ENCODE measurements around the gene RGS19. TPM values are rescaled to one million over a fixed set of nuclear protein-coding genes. Genes with fewer than 3 reads are reported as not detected.

Gene RGS19
- total and polyA plus RNA-seq, 2 of the 8 experiments (the other 6 are each of a cell fraction or from before 2014, with no cell fraction given), result 12.7 to 16.8 TPM

DNA sequence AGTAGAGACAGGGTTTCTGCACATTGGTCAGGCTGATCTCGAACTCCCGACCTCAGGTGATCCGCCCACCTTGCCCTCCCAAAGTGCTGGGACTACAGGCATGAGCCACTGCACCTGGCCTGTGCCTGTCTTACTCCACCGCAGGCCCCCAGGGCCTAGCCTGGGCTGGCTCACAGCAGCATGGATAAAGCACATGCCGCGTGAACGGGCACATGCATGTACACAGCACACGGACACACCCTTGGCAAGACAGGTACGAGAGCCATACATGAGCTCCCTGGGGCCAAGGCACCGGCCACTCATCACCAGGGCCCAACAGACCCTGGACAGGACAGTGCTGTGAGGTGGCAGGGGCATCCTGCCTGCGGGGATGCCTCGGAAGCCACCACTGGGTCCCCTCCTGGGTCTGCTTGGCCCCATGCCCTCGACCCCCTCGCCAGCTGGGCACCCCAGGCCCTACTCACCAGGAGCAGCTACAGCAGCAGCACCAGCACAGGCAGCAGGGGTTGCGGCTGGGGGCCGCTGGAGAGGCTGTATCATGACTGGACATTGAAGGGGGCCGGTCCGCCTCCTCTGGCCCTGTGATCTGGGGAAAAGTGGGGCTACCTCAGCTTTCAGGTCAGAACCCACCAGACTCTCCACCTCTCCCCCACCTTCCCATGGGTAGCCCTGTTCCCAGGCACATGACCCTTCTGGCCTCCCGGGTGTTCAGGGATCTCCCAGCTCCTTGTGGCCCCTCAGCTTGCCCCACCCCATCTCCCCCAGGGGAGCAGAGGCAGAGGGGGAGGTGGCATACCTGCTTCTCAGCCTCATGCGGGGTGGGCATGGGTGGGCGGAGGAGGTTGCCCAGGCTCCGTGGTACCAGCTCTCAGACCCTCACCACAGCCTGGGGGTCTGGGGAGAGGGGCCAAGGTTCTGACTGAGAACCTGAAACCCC lies 3.0 kb downstream of the RGS19 start:
- Histone ChIP-seq H2BK12ac (ENCODE audit: low read depth, low read length) (no peak overlapping the region), H3K4me3 (ENCODE audit: extremely low read depth in 1 of 4, insufficient read depth in 2 of 4, low read depth in 3 of 4, low read length in 4 of 4) (no peak overlapping the region), H3K27ac (ENCODE audit: low read depth, low read length) (no peak overlapping the region), H3K79me1 (ENCODE audit: low read depth, low read length) (0 out of 2 replicates have a peak, but pooled peaks cover 3% of the 10 kb centered on the region), H2BK120ac (replicated peaks; ENCODE audit: low read depth, low read length) (no peak overlapping the region), H3K4me1 (replicated peaks in 1 of 4; ENCODE audit: control insufficient read depth in 3 of 4, insufficient read depth in 4 of 4, low read length in 3 of 4) (peaks cover 0 to 19% (median 10%) of the 10 kb centered on the region in 4 experiments; a peak in 5 of 7 replicates), H3K27me3 (replicated peaks in 1 of 4; ENCODE audit: control insufficient read depth in 3 of 4, extremely low read depth in 1 of 4, insufficient read depth in 3 of 4, low read length in 3 of 4) (peaks cover 0 to 11% (median 8%) of the 10 kb centered on the region in 4 experiments; a peak in 4 of 7 replicates), H2BK20ac (ENCODE audit: low read length) (no peak overlapping the region), H3K56ac (replicated peaks; ENCODE audit: insufficient read length, low read depth, low read length) (no peak overlapping the region), H4K5ac (ENCODE audit: insufficient read length, low read depth, low read length) (no peak overlapping the region), H4K20me1 (replicated peaks in 1 of 2; ENCODE audit: control insufficient read depth in 1 of 2, insufficient read depth in 2 of 2, low read length in 2 of 2) (peaks cover 0 to 5% of the 10 kb centered on the region in 2 experiments), H3K4me2 (ENCODE audit: insufficient read depth in 1 of 2, low read depth in 2 of 2, low read length in 2 of 2) (no peak overlapping the region), H2AFZ (ENCODE audit: low read length) (no peak overlapping the region), H3K14ac (ENCODE audit: insufficient read length) (no peak overlapping the region), H3K4ac (replicated peaks; ENCODE audit: insufficient read length, low read depth, low read length) (no peak overlapping the region), H4K91ac (replicated peaks; ENCODE audit: insufficient read length, low read length) (no peak overlapping the region), H3K23me2 (ENCODE audit: low read depth, low read length) (peaks cover 11% of the 10 kb centered on the region; the same call in 1 of the 2 replicates), H2AK5ac (ENCODE audit: low read depth, low read length) (no peak overlapping the region), H2BK15ac (ENCODE audit: low read length) (no peak overlapping the region), H2BK5ac (ENCODE audit: low read depth, low read length) (no peak overlapping the region), H3K36me3 (ENCODE audit: control insufficient read depth in 2 of 4, insufficient read depth in 4 of 4, low read length in 3 of 4) (peaks cover 0 to 8% (median 3%) of the 10 kb centered on the region in 4 experiments; a peak in 3 of 8 replicates), H3K9ac (replicated peaks in 1 of 4; ENCODE audit: extremely low read depth in 1 of 4, low read depth in 3 of 4, low read length in 3 of 4) (no peak overlapping the region), H3K79me2 (ENCODE audit: control insufficient read depth in 1 of 2, insufficient read depth in 2 of 2, low read length in 2 of 2) (no peaks in the 10 kb centered on the region), H3K23ac (ENCODE audit: insufficient read length) (no peak overlapping the region), H3K9me3 (ENCODE audit: insufficient read depth in 2 of 2, low read depth in 1 of 2, low read length in 1 of 2) (no peaks in the 10 kb centered on the region), H4K8ac (ENCODE audit: extremely low read depth, insufficient read depth, low read length) (no peak overlapping the region; the same call in 1 of the 2 replicates), H3K18ac (ENCODE audit: extremely low read depth, low read length) (no peak overlapping the region)
- no peak for FAIRE-seq
- DNase-seq (ENCODE audit: low read depth in 1 of 2, low spot score in 2 of 2), result no peak
- ChIA-PET CTCF (ENCODE audit: partially characterized antibody) (interaction anchor here (0.6 to 13.0 kb wide), 4 partner anchors 12 to 129 kb away, joined by 4 to 144 read pairs (median 72); partner anchors contain the start of genes SOX18 and TCEA2), POLR2A (ENCODE audit: partially characterized antibody) (interaction anchor here (4.6 kb wide), 1 partner anchor 11 kb away, joined by 27 read pairs; no protein-coding TSS in a partner anchor)
- TF ChIP-seq RFX5 (IDR thresholded peaks at IDR 0.05; ENCODE audit: borderline replicate concordance, low read depth, low read length) (no peak), EZH2 (IDR thresholded peaks at IDR 0.05; ENCODE audit: low read depth, low read length, severe bottlenecking) (no peak)
- WGBS, 2 experiments (ENCODE audit: extremely low coverage in 1 of 2, insufficient coverage in 1 of 2, insufficient read length in 1 of 2, insufficient replicate concordance in 2 of 2, low coverage in 1 of 2, low lambda C conversion rate in 2 of 2, missing lambda C conversion rate in 1 of 2), result 89% methylated on average over 17 of the region's 22 CpGs; no CpG with 5 or more reads in 1 of the 2 experiments
